HG03039 (cell line): ENCODE results near the gene MIGA2.
"Not testable (repeated sequence)": the region's sequence is repeated elsewhere in the genome, so short reads cannot be mapped to it uniquely, and the experiment has no call there.

Experiments used
- ATAC-seq: cut with Tn5 transposase; IDR thresholded peaks from one replicate; pipeline ENCODE4 v1.9.1; 2021; ENCODE audit warnings: mild to moderate bottlenecking, moderate library complexity; ENCODE audit not compliant: unreplicated experiment

The MIGA2 gene

GRCh38 chr9:129097671-129098306, 61.4 kb downstream of the MIGA2 start:
- no peak for ATAC-seq

DNA sequence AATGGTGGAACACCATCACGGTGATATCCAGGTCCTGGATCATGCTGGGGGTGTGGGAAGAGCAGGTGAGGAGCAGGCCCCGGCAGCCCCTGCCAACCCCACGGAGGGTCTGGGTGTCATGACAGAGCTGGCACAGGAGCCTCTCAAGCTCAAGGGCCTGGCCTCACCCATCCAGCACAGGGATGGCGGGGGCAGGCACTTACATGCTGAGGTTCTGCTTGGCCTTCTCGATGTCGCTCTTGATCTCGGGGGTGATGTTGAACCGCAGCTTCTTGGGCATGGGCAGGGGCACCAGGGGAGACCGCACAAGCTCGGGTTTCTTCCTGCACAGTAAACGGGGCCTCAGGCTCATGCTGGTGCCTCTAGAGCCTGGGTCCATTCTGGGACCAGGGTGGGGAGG, 61.9 kb downstream of the MIGA2 start:
- no peak for ATAC-seq

- ATAC-seq: no peak
These were observed 64.2 kb downstream of the MIGA2 start for GRCh38 chr9:129100383-129101169.

DNA sequence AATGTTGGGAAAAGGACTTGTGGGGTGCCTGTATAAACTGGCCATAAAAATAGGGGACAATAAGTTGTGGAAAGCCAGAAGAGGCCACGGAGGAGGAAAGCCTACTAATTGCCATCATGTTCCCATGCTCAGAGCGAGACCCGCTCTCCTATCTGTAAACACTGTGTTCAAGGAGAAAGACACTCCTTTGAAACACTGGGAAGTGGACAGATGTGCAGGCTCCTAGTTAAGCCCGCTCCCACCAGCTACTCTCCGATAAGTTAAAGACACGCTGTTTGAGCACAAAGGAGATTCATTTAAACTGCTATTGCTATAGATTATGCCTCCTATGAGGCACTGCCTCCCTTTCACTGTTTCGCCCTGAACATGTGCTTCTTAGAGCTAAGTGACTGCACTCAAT, 64.9 kb downstream of the MIGA2 start:
- no peak for ATAC-seq

DNA sequence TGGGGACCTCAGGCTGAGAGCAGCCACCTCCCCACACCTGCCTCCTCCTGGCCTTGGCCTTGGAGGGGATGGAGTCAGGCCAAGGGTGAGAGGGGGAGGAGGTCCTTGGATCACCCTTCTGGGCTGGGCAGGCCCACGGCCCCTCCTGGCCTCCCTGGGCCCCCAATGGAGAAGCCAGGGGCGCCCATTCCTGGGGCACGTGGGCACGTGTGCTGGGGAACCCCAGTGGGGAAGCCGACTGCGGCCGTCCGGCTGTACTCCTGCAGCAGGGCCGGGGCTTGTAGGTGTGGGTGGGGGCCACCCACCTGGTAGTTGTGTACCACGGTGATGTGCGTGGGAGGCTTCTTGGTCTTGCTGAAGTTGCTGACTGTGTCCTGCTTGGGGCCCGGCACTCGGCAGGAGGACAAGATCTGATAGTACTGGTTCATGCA, 65.7 kb downstream of the MIGA2 start:
- no peak for ATAC-seq

GRCh38 chr9:129102791-129103594, 66.6 kb downstream of the MIGA2 start:
- no peak for ATAC-seq

DNA sequence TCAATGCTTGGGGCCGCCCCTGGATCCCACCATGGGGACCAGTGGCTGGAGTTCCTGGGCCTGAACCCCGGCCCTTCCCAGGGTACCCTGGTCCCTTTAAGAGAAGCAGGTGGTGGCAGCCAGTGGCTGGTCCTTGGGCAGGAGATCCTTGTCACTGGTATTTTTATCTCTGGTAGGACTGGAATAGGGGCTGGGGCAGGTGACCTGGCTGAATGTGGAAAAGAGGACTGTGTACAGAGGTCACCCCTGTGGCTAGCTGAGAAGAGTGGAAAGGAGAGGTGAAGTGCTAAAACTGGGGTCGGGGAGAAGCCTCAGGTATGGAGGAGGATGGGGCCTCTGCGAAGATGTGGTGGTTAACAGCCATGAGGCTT, 67.2 kb downstream of the MIGA2 start:
- no peak for ATAC-seq

DNA sequence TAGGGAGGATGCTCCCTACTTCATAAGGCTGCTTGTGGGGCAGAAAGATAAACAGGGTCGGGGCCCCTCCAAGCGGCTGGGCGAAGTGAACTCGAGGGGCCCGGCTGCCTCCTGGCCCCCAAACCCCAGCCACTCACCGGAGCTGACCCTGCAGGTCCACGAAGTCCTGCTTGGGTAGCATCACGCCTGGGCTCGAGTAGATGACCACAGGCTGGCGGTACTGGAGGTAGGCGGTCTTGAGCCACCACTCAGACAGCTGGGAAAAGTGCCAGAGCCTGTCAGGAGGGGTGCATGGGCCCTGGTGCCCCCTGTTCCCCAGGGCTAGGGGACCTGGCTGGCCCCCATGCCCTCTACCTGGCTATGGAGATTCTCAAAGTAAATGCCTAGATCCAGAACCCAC, 67.6 kb downstream of the MIGA2 start:
- ATAC-seq: no peak

- ATAC-seq: no peak
These were observed 69.7 kb downstream of the MIGA2 start for GRCh38 chr9:129105857-129106694.

DNA sequence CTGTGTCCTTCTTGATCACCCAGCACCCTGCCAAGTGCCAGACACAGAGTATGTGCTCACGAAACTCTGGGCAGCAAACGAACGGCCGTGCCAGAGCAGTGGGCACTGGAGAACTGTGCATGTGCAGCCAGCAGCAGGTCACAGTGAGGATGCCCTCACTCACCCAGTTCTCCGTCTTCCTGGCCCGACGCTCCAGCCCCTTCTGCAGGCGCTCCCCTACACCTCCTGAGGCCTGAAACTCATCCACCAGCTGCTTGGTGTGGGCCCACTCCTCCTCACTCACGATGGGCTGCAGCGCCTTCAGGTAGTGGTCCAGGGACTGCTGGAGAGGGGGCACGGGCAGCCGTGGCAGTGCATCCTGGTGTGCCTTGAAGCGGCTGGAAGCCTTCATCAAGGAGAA, 71.2 kb downstream of the MIGA2 start:
- ATAC-seq: no peak

GRCh38 chr9:129108083-129108804, 71.8 kb downstream of the MIGA2 start:
- no peak for ATAC-seq

DNA sequence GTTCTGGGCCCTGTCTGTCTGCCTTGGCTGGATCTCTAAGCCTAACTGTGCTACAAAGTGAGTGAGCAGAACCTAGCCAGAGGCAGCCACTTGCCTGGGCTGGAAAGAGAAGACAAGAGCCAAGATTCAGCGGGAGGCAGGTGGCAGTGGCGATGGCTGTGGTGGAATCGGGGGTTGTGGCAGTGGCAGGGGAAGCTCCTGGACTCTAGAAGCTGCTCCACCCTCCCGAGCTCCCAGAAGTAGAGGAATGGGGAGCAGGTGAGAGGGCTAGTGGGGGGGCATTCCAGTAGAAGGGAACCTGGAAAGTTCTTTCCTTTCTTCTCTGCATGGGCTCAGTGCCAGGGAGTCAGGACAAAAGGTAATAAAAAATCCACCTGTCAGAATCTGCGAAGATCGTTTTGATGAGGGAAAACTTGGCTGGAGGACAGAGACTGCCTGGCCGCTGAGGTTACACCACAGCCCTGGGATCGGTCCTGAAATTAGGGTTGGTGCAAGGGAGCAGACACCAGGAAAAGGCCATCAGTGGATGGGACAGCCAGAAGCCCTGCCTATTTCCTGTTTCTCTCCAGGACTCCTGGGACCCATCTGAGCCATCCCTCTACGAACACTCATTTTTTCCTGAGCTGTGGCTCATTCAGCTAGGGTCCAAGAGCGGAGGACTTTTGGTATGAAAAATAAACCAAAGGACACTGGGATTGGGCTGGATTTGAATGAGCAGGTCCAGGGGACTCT, 72.5 kb downstream of the MIGA2 start:
- ATAC-seq: no peak

GRCh38 chr9:129109537-129109903, 73.1 kb downstream of the MIGA2 start:
- ATAC-seq: no peak

- ATAC-seq: no peak
These were observed 73.7 kb downstream of the MIGA2 start for GRCh38 chr9:129109952-129110739.

- peak; percentile 63 for ATAC-seq
These were observed 74.5 kb downstream of the MIGA2 start, which contains the start of the genes CRAT and PTPA for GRCh38 chr9:129110740-129111527. Gene CRAT (minus strand): TSS chr9:129110793. CDS start chr9:129110509, 284 bp downstream. Gene PTPA (plus strand): TSS chr9:129111415. CDS start chr9:129111601, 186 bp downstream.

DNA sequence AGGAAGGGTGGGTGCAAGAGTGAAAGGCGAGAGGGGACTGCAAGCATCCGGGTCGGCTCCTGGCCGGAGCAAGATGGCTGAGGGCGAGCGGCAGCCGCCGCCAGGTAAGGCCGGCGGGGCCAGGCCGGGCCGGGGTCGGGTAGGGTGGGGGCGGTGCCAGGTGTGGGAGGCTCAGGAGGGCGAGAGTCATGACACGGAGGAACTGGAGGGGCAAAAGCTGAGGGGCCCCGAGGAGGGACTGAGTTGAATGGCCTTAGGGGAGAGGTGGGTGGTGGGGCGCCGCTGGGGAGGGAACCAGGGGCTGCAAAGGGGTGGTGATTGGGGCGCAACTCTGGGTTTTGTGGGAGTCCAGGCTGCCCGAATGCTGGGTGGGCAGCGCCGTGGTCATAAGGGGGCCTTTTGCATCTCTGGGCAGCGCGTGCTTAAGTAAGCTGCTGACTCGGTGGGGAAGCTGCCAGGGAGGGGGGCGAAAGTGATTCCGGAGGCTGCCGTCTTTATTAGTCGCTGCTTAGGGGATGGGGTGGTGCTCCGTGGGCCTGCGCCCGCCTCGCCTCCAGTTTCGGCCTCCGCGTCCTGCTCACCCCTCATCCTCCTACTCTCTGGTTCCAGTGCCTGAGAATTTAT, 75.2 kb downstream of the MIGA2 start:
- ATAC-seq: peak; percentile 19

DNA sequence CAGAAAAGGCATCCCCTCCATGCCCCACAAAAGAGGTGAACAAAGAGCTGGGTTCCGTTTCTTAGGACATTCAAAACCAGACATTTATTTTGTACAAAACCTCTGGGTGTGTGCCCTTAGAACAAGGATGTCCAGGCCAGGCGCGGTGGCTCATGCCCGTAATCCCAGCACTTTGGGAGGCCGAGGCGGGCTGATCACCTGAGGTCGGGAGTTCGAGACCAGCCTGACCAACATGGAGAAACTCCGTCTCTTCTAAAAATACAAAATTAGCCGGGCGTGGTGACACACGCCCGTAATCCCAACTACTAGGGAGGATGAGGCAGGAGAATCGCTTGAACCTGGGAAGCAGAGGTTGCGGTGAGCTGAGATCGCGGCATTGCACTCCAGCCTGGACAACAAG, 76.1 kb downstream of the MIGA2 start:
- not testable (repeated sequence) for ATAC-seq
